GM12878 (cell line): ENCODE results near the gene AP1S1. TPM values are rescaled to one million over a fixed set of nuclear protein-coding genes. Genes with fewer than 3 reads are reported as not detected.

ENCODE experiments used
- ATAC-seq: fragments of 200-7000 bp; cut with Tn5 transposase; 3 replicates; pipeline ENCODE4 v1.9.1; 2020; ENCODE audit warnings: mild to moderate bottlenecking, moderate library complexity
- BruUV-seq: library from RNA; stranded (reverse); fragments of 400-500 nt; replicated peaks from 2 replicates; lab custom pipeline; 2021; lab: Mats Ljungman, UMichigan
- CTCF ChIA-PET: fragments of 300-600 bp; sonication (Branson Sonifier 250); formaldehyde crosslinking; extraction: SDS; loops from one replicate; lab custom pipeline; 2021; ENCODE audit warnings: inconsistent platforms; lab: Yijun Ruan, JAX
- POLR2A ChIA-PET: fragments of 350-600 bp; formaldehyde crosslinking; extraction: SDS; loops from one replicate; lab custom pipeline; 2021; ENCODE audit warnings: inconsistent platforms; lab: Charles Lee
- RAD21 ChIA-PET: fragments of 300-600 bp; sonication (Branson Sonifier 250); formaldehyde crosslinking; loops from one replicate; lab custom pipeline; 2023; ENCODE audit warnings: antibody characterized with exemption; ENCODE audit not compliant: unreplicated experiment; lab: Charles Lee
- SMC1A ChIA-PET: fragments of 300-600 bp; sonication (Branson Sonifier 250); formaldehyde crosslinking; loops from one replicate; lab custom pipeline; 2023; ENCODE audit not compliant: unreplicated experiment, uncharacterized antibody; lab: Charles Lee
- DNase-seq: peaks from one replicate; pipeline ENCODE4 v3.0.0-alpha.2; 2011; ENCODE audit warnings: low read depth, low spot score
- FAIRE-seq: peaks from 3 replicates; lab custom pipeline; 2011; peaks lifted over from hg19 to GRCh38; lab: Jason Lieb, UNC
- H2AFZ ChIP-seq: 2 replicates; pipeline ENCODE4 v1.6.0; 2011; ENCODE audit warnings: low read depth, low read length, control low read depth; ENCODE audit not compliant: control insufficient read depth
- H3K27ac ChIP-seq: 2 replicates; pipeline ENCODE4 v1.5.1; 2011; ENCODE audit warnings: control low read depth; ENCODE audit not compliant: control insufficient read depth, insufficient read depth
- H3K27me3 ChIP-seq, 2 experiments: replicated peaks in 1 of 2; 2 replicates each; pipeline versions ENCODE4 v1.6.0 to v1.6.1; 2011; ENCODE audit warnings: low read length in 1 of 2; ENCODE audit not compliant: control insufficient read depth in 2 of 2, insufficient read depth in 2 of 2
- H3K36me3 ChIP-seq, 2 experiments: 2 replicates each; pipeline ENCODE4 v1.5.1; 2011; ENCODE audit warnings: low read length in 1 of 2; ENCODE audit not compliant: control insufficient read depth in 2 of 2, insufficient read depth in 2 of 2
- H3K4me1 ChIP-seq: 2 replicates; pipeline ENCODE4 v1.6.1; 2011; ENCODE audit warnings: mild to moderate bottlenecking, low read length, moderate library complexity, mixed read lengths; ENCODE audit not compliant: control insufficient read depth, insufficient read depth
- H3K4me2 ChIP-seq: 2 replicates; pipeline ENCODE4 v1.6.0; 2011; ENCODE audit warnings: control low read depth; ENCODE audit not compliant: control insufficient read depth, insufficient read depth
- H3K4me3 ChIP-seq: fragments of 200-600 bp; sonication (generic); 2 replicates; pipeline ENCODE4 v1.5.1; 2016
- H3K79me2 ChIP-seq: 2 replicates; pipeline ENCODE4 v1.6.0; 2011; ENCODE audit warnings: low read length; ENCODE audit not compliant: control insufficient read depth, insufficient read depth
- H3K9ac ChIP-seq: 2 replicates; pipeline ENCODE4 v1.8.0; 2011; ENCODE audit warnings: low read length, control low read depth, mixed read lengths; ENCODE audit not compliant: control insufficient read depth, insufficient read depth
- H3K9me3 ChIP-seq: replicated peaks from 3 replicates; pipeline ENCODE4 v1.5.1; 2011; ENCODE audit warnings: mild to moderate bottlenecking, low read length; ENCODE audit not compliant: control insufficient read depth, insufficient read depth
- H4K20me1 ChIP-seq: 2 replicates; pipeline ENCODE4 v1.6.0; 2011; ENCODE audit not compliant: control insufficient read depth, insufficient read depth
- BCL11A ChIP-seq: IDR thresholded peaks from 2 replicates; pipeline ENCODE4 v1.6.1; 2011; ENCODE audit warnings: low read depth, low read length
- BHLHE40 ChIP-seq, 2 experiments: fragments of 450-650 bp in 1 of 2; IDR thresholded peaks; 2 replicates each; pipeline ENCODE4 v1.6.1; 2011 to 2017; ENCODE audit warnings: low read depth in 2 of 2, borderline replicate concordance in 1 of 2, improper control_type of control experiment in 1 of 2, low read length in 1 of 2, mild to moderate bottlenecking in 1 of 2
- FOXK2 ChIP-seq: fragments of 450-650 bp; IDR thresholded peaks from 2 replicates; pipeline ENCODE4 v1.6.1; 2017; ENCODE audit warnings: mild to moderate bottlenecking, moderate library complexity
- HDAC6 ChIP-seq: fragments of 200-600 bp; sonication (generic); IDR thresholded peaks from one replicate; pipeline ENCODE4 v1.8.0; 2017; ENCODE audit warnings: antibody characterized with exemption; ENCODE audit not compliant: unreplicated experiment
- POLR2AphosphoS5 ChIP-seq: IDR thresholded peaks from 2 replicates; pipeline ENCODE4 v1.6.1; 2011; ENCODE audit warnings: mild to moderate bottlenecking, low read length, inconsistent platforms
- SUZ12 ChIP-seq: fragments of 200-600 bp; sonication (generic); IDR thresholded peaks from one replicate; pipeline ENCODE4 v1.6.1; 2018; ENCODE audit warnings: antibody characterized with exemption, mild to moderate bottlenecking; ENCODE audit not compliant: unreplicated experiment
- ZBED1 ChIP-seq: IDR thresholded peaks from 2 replicates; pipeline ENCODE4 v1.6.1; 2016; ENCODE audit warnings: borderline replicate concordance
- ZSCAN29 ChIP-seq: fragments of 450-650 bp; IDR thresholded peaks from 2 replicates; pipeline ENCODE4 v1.6.1; 2017; ENCODE audit warnings: mild to moderate bottlenecking, moderate library complexity
- WGBS: methylation state at CpG from one replicate; pipeline ENCODE4 v1.1.6; 2016; ENCODE audit warnings: low lambda C conversion rate; ENCODE audit not compliant: insufficient replicate concordance, insufficient coverage; ENCODE audit errors: missing lambda C conversion rate; 5-methylcytosine and 5-hydroxymethylcytosine counted together
- in situ Hi-C: fragments of 300-500 bp; cut with MboI; formaldehyde crosslinking; loops from 9 replicates; pipeline ENCODE4 v1.14.3; 2018; ENCODE audit warnings: mixed read lengths
- intact Hi-C: fragments of 100-400 bp; cut with micrococcal nuclease; formaldehyde crosslinking; loops from one replicate; pipeline ENCODE4 v1.14.2; 2022; ENCODE audit not compliant: unreplicated experiment
- polyA plus RNA-seq, 11 experiments: library from polyadenylated mRNA; depleted of rRNA in 4 of 11; unstranded in 6 of 11; stranded (reverse) in 5 of 11; fragments of >200 nt; fragmentation: Nextera tagmentation in 4 of 11; fragmentation: Illumina TruSeq in 1 of 11; extraction: Ambion mirVana in 4 of 11; extraction: Trizol in 1 of 11; gene quantifications; 1 replicate in 1 of 11; 2 replicates in 10 of 11; pipeline versions ENCODE4 v1.2.1 to v1.2.3, GENCODE V29; 2011 to 2016; ENCODE audit warnings: inconsistent platforms in 2 of 11, missing spikeins in 2 of 11, low read depth in 1 of 11
- total RNA-seq, 4 experiments: library from RNA; depleted of rRNA in 3 of 4; stranded (reverse); fragments of >200 nt in 3 of 4; fragmentation: Illumina TruSeq in 1 of 4; extraction: Trizol in 1 of 4; gene quantifications; 2 replicates each; pipeline versions ENCODE4 v1.2.1 to v1.2.3, GENCODE V29; 2013 to 2021

Gene AP1S1
- total and polyA plus RNA-seq, 10 of the 15 experiments (the other 5 are each of a cell fraction or from before 2014, with no cell fraction given), result 2.5 to 121 (median 54.9) TPM

- no peak for TF ChIP-seq SUZ12
- no peak for TF ChIP-seq ZBED1
- TF ChIP-seq HDAC6, result no peak
- TF ChIP-seq ZSCAN29, result no peak
- TF ChIP-seq POLR2AphosphoS5, result no peak
- TF ChIP-seq BCL11A, result no peak
Observed at GRCh38 chr7:101140339-101140699, 14.0 kb upstream of the AP1S1 start (continued).

GRCh38 chr7:101140746-101141382 is 13.4 kb upstream of the AP1S1 start:
- in situ Hi-C loops (no loop called here), intact Hi-C loops (no loop called here)
- no peaks in the 10 kb centered on the region for H3K9me3 ChIP-seq
- peak in 1 of 2 experiments; percentile 50; a peak in 1 of 4 replicates for TF ChIP-seq BHLHE40 (IDR thresholded peaks at IDR 0.05; ENCODE audit: borderline replicate concordance in 1 of 2, low read depth in 2 of 2, low read length in 1 of 2)
- no peak for TF ChIP-seq FOXK2
- WGBS, result 62% methylated on average over 4 of the region's 4 CpGs
- ATAC-seq, result no peak
- SMC1A ChIA-PET, result interaction anchor here (0.8 to 6.6 kb wide), 14 partner anchors 11 to 142 kb away, joined by 3 to 71 read pairs (median 3); partner anchors contain the start of genes SERPINE1, VGF and ZNHIT1
- no peaks in the 10 kb centered on the region for H3K36me3 ChIP-seq
- RAD21 ChIA-PET, result interaction anchor here (1.3 to 5.4 kb wide), 6 partner anchors 18 to 251 kb away, joined by 4 to 134 read pairs (median 6); partner anchors contain the start of genes TRIM56 and UFSP1
- H3K4me2 ChIP-seq, result no peak overlapping the region
- peaks cover 3% of the 10 kb centered on the region; the same call in 1 of the 2 replicates for H3K4me1 ChIP-seq
- no peak overlapping the region for H3K9ac ChIP-seq
- no peak overlapping the region for H2AFZ ChIP-seq
- POLR2A ChIA-PET, result interaction anchor here (0.5 to 1.5 kb wide), 4 partner anchors 33 to 251 kb away, joined by 3 to 5 read pairs (median 4); partner anchors contain the start of gene UFSP1
- H3K27ac ChIP-seq, result no peak overlapping the region
- CTCF ChIA-PET, result interaction anchor here (0.7 to 12.4 kb wide), 16 partner anchors 14 to 176 kb away, joined by 3 to 248 read pairs (median 11); partner anchors contain the start of genes AP1S1, PLOD3, SERPINE1 and ZNHIT1
- no peak for DNase-seq
- no peaks in the 10 kb centered on the region for H4K20me1 ChIP-seq
- no TSS peak for BruUV-seq
- no peak for FAIRE-seq
- no peaks in the 10 kb centered on the region for H3K79me2 ChIP-seq
- H3K4me3 ChIP-seq, result no peak overlapping the region
- peaks cover 0 to under 1% of the 10 kb centered on the region in 2 experiments; a peak in 2 of 4 replicates for H3K27me3 ChIP-seq
